Small intestine (tissue), 7 donors: ENCODE measurements around the gene UBC. TPM values are rescaled to one million over a fixed set of nuclear protein-coding genes. Genes with fewer than 3 reads are reported as not detected.
"Not testable (repeated sequence)": the region's sequence is repeated elsewhere in the genome, so short reads cannot be mapped to it uniquely, and the experiment has no call there.

Experiments
- DNase-seq, 2 donors: peaks; one replicate each; pipeline versions ENCODE4 v3.0.0 to v3.0.0-alpha.2; 2013
- FAIRE-seq: peaks from 2 replicates; lab custom pipeline; 2012; peaks lifted over from hg19 to GRCh38; lab: Jason Lieb, UNC
- H3K27ac ChIP-seq, 3 donors: one replicate each; pipeline ENCODE4 v1.5.1; 2013; ENCODE audit warnings: low read length in 2 of 3, mild to moderate bottlenecking in 2 of 3, control low read depth in 1 of 3, inconsistent platforms in 1 of 3, low read depth in 1 of 3, moderate library complexity in 1 of 3
- H3K27me3 ChIP-seq, 3 donors: one replicate each; pipeline ENCODE4 v1.6.1; 2013; ENCODE audit warnings: low read length in 3 of 3, inconsistent platforms in 1 of 3; ENCODE audit not compliant: control insufficient read depth in 3 of 3, insufficient read depth in 3 of 3
- H3K36me3 ChIP-seq, 3 donors: one replicate each; pipeline ENCODE4 v1.6.1; 2013; ENCODE audit warnings: low read length in 3 of 3, inconsistent platforms in 1 of 3, low read depth in 1 of 3, mild to moderate bottlenecking in 1 of 3, moderate library complexity in 1 of 3; ENCODE audit not compliant: control insufficient read depth in 3 of 3, insufficient read depth in 2 of 3
- H3K4me1 ChIP-seq, 3 donors: one replicate each; pipeline ENCODE4 v1.6.1; 2013; ENCODE audit warnings: low read length in 2 of 3, inconsistent platforms in 1 of 3, low read depth in 1 of 3, mild to moderate bottlenecking in 1 of 3, moderate library complexity in 1 of 3; ENCODE audit not compliant: control insufficient read depth in 3 of 3, insufficient read depth in 2 of 3
- H3K4me3 ChIP-seq, 3 donors: one replicate each; pipeline ENCODE4 v1.5.1; 2013; ENCODE audit warnings: low read length in 3 of 3, control low read depth in 1 of 3, inconsistent platforms in 1 of 3, low read depth in 1 of 3, mild to moderate bottlenecking in 1 of 3, moderate library complexity in 1 of 3
- H3K9me3 ChIP-seq, 2 donors: one replicate each; pipeline ENCODE4 v1.6.1; 2013; ENCODE audit warnings: low read depth in 1 of 2, low read length in 1 of 2; ENCODE audit not compliant: control insufficient read depth in 2 of 2, insufficient read depth in 1 of 2
- WGBS, 3 donors: extraction: QIAGEN DNeasy Blood & Tissue Kit; methylation state at CpG; one replicate each; pipeline ENCODE4 v1.1.7; 2013; 5-methylcytosine and 5-hydroxymethylcytosine counted together
- polyA plus RNA-seq, 4 donors: library from polyadenylated mRNA; stranded (reverse) in 3 of 4; unstranded in 1 of 4; fragments of 200-250 nt in 3 of 4; fragments of 120-200 nt in 1 of 4; gene quantifications; one replicate each; pipeline versions ENCODE4 v1.2.1 to v1.2.3, GENCODE V29; 2013
- donor health status: healthy with polysubstance abuse.
- donor health status: control.
- donor health status: control.
- donor health status: Bipolar disorder and iron deficiency.
- donor health status: healthy.

The UBC gene
- polyA plus RNA-seq, 4 donors = 704 to 1,948 (median 1,166) TPM

GRCh38 chr12:124921200-124922031 lies 7.0 kb upstream of the UBC start:
- H3K4me1 ChIP-seq = peaks cover 2 to 36% (median 11%) of the 10 kb centered on the region in 3 donors
- peak overlapping the region; percentile 38 to 79 (median 75) for H3K27ac ChIP-seq
- peak overlapping the region in 1 of 3 donors; percentile 36 for H3K4me3 ChIP-seq
- DNase-seq (peak; percentile 67 to 72), FAIRE-seq (no peak)
- 21 to 31% (median 28%) methylated on average over 16 of the region's 16 CpGs for WGBS, 3 donors
- no peaks in the 10 kb centered on the region for H3K27me3 ChIP-seq
- H3K36me3 ChIP-seq = no peaks in the 10 kb centered on the region
- no peaks in the 10 kb centered on the region for H3K9me3 ChIP-seq

- Histone ChIP-seq H3K4me1 (peaks cover 2 to 45% (median 11%) of the 10 kb centered on the region in 3 donors), H3K27me3 (no peaks in the 10 kb centered on the region), H3K27ac (peak overlapping the region in 2 of 3 donors; percentile 75 to 79), H3K4me3 (no peak overlapping the region), H3K36me3 (no peaks in the 10 kb centered on the region), H3K9me3 (no peaks in the 10 kb centered on the region)
- no peak for DNase-seq
- no peak for FAIRE-seq
- WGBS, 3 donors = 70 to 75% (median 72%) methylated on average over 4 of the region's 4 CpGs
Observed at GRCh38 chr12:124920353-124920935, 6.0 kb upstream of the UBC start.

- H3K9me3 ChIP-seq = no peaks in the 10 kb centered on the region
- H3K4me3 ChIP-seq = peak overlapping the region in 1 of 3 donors; percentile 3
- WGBS, 3 donors = 9 to 47% (median 24%) methylated on average over 17 of the region's 17 CpGs
- FAIRE-seq = no peak
- no peaks in the 10 kb centered on the region for H3K27me3 ChIP-seq
- peak overlapping the region; percentile 75 to 100 (median 75) for H3K27ac ChIP-seq
- DNase-seq = peak in 1 of 2 donors; percentile 85
- peaks cover 2 to 49% (median 11%) of the 10 kb centered on the region in 3 donors for H3K4me1 ChIP-seq
- H3K36me3 ChIP-seq = no peaks in the 10 kb centered on the region
Observed at GRCh38 chr12:124919521-124920352, 5.3 kb upstream of the UBC start.

- Histone ChIP-seq H3K4me1 (peaks cover 2 to 49% (median 11%) of the 10 kb centered on the region in 3 donors), H3K27ac (peak overlapping the region in 2 of 3 donors; percentile 97 to 100)
- not testable (repeated sequence) for H3K4me3 ChIP-seq, FAIRE-seq, H3K27me3 ChIP-seq, H3K9me3 ChIP-seq, DNase-seq, H3K36me3 ChIP-seq
- WGBS, 3 donors = 88 to 90% (median 89%) methylated on average over 3 of the region's 3 CpGs
Observed at GRCh38 chr12:124918622-124918988, 4.2 kb upstream of the UBC start.

- no peak for FAIRE-seq
- 43 to 46% (median 44%) methylated on average over 12 of the region's 12 CpGs for WGBS, 3 donors
- no peaks in the 10 kb centered on the region for H3K27me3 ChIP-seq
- peaks cover 0 to 9% (median 0%) of the 10 kb centered on the region in 3 donors for H3K36me3 ChIP-seq
- DNase-seq = no peak
- peak overlapping the region in 1 of 3 donors; percentile 50 for H3K4me3 ChIP-seq
- no peaks in the 10 kb centered on the region for H3K9me3 ChIP-seq
- peaks cover 2 to 49% (median 11%) of the 10 kb centered on the region in 3 donors for H3K4me1 ChIP-seq
- peak overlapping the region; percentile 86 to 100 (median 97) for H3K27ac ChIP-seq
Observed at GRCh38 chr12:124917841-124918621, 3.6 kb upstream of the UBC start.

GRCh38 chr12:124917135-124917840 lies 2.8 kb upstream of the UBC start:
- no peak for FAIRE-seq
- Histone ChIP-seq H3K4me1 (peaks cover 2 to 49% (median 11%) of the 10 kb centered on the region in 3 donors), H3K27me3 (no peaks in the 10 kb centered on the region), H3K9me3 (no peaks in the 10 kb centered on the region), H3K36me3 (peaks cover 0 to 16% (median 0%) of the 10 kb centered on the region in 3 donors), H3K27ac (peak overlapping the region; percentile 97 to 100 (median 99)), H3K4me3 (peak overlapping the region in 1 of 3 donors; percentile 50)
- peak; percentile 97 to 100 for DNase-seq
- WGBS, 3 donors = 0 to 1% (median 0%) methylated on average over 19 of the region's 19 CpGs

GRCh38 chr12:124916374-124917134 lies 2.1 kb upstream of the UBC start:
- no peak for FAIRE-seq
- Histone ChIP-seq H3K4me3 (peak overlapping the region in 1 of 3 donors; percentile 18), H3K9me3 (no peaks in the 10 kb centered on the region), H3K4me1 (peaks cover 2 to 46% (median 11%) of the 10 kb centered on the region in 3 donors), H3K27ac (peak overlapping the region; percentile 97 to 100 (median 99)), H3K27me3 (no peaks in the 10 kb centered on the region), H3K36me3 (peaks cover 0 to 18% (median 0%) of the 10 kb centered on the region in 3 donors)
- 5 to 17% (median 9%) methylated on average over 5 of the region's 5 CpGs for WGBS, 3 donors
- peak; percentile 93 to 96 for DNase-seq
